Skin epidermis (tissue), 12 donors: ENCODE measurements around the gene ZFAND3.
A peak's percentile ranks its signal among the peaks of the same experiment; 100 is the strongest.

Source experiments
- H3K27ac ChIP-seq, 21 experiments: fragments of 200-600 bp; sonication (generic) in 11 of 21; one replicate each; pipeline ENCODE4 v1.5.0; 2020; ENCODE audit warnings: mild to moderate bottlenecking in 3 of 21, inconsistent platforms in 2 of 21, moderate library complexity in 2 of 21
- H3K4me3 ChIP-seq, 7 experiments: fragments of 200-600 bp; sonication (generic) in 2 of 7; one replicate each; pipeline ENCODE4 v1.5.0; 2020; ENCODE audit warnings: inconsistent platforms in 2 of 7, mild to moderate bottlenecking in 2 of 7, moderate library complexity in 1 of 7

The ZFAND3 gene, protein sequence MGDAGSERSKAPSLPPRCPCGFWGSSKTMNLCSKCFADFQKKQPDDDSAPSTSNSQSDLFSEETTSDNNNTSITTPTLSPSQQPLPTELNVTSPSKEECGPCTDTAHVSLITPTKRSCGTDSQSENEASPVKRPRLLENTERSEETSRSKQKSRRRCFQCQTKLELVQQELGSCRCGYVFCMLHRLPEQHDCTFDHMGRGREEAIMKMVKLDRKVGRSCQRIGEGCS

DNA sequence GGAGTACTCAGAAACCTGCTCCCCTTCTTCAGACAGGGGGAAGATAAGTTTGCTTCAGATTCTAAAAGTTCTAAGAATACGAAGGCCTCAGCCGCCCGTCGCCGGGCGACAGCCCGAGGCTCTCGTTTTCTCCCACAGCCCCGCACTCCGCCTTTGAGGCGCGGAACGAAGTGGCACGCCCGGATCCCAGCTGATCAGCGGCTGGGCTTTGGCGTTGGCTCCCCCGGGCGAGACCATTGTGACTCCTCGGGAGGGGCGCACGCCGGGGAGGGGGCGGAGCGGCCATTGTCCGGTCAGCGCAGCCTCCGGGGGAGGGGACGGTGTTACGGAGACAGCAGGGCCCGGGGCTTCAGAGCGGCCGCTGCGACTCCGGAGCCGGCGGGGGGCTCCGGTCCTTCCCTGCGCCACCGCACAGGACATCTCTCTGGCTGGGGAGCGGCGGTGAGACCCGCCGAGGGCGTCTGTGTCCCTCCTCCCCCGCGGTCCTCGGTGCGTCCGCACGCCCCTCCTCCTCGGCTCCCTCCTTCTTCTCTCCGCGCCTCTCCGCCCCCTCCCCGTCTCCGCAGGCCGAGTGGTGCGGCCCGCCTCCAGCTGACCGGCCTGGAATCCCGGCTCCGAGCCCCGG is at the start of gene ZFAND3:
TSS of gene ZFAND3 (plus strand) at position 551 of the 625 bp plus-strand sequence. CDS start 219 bp downstream, outside the sequence.
- Histone ChIP-seq H3K27ac (peak within 1 kb of the TSS; percentile 89 to 100 (median 99)), H3K4me3 (peak within 1 kb of the TSS; percentile 75 to 98 (median 91))

GRCh38 chr6:37774028-37774680 is 45.4 kb upstream of the ZFAND3 start:
- H3K27ac ChIP-seq: no peak overlapping the region
- H3K4me3 ChIP-seq: no peak overlapping the region

GRCh38 chr6:37776566-37776965 is 43.0 kb upstream of the ZFAND3 start:
- Histone ChIP-seq H3K4me3 (no peak overlapping the region), H3K27ac (no peak overlapping the region)

DNA sequence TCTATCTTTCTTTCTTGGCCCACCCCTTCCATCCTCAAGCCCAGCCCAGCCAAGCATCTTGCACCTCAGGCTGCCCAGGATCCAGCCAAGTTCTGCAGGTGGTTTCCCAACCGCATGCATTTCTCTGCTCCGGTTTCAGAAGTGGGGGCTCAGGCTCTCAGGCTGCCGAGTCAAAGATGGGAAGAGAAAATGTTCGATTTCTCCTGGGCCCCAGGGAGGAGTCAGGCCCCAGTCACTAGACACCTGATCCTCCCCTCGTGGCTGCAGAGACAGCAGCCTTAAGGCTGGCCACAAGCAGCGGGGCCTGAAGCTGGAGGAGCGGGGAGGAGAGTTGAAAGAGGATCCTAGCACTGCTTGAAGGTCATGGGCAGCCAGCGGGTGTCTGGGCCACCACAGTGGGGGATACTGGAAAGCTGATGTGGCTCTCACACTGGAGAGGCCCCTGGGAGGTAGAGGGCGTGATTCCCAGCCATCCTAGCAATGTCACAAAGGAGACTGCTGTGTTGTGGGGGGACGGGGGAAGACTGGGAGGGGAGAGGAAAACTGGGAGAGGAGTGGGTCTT is 42.2 kb upstream of the ZFAND3 start:
- Histone ChIP-seq H3K27ac (no peak overlapping the region), H3K4me3 (no peak overlapping the region)

DNA sequence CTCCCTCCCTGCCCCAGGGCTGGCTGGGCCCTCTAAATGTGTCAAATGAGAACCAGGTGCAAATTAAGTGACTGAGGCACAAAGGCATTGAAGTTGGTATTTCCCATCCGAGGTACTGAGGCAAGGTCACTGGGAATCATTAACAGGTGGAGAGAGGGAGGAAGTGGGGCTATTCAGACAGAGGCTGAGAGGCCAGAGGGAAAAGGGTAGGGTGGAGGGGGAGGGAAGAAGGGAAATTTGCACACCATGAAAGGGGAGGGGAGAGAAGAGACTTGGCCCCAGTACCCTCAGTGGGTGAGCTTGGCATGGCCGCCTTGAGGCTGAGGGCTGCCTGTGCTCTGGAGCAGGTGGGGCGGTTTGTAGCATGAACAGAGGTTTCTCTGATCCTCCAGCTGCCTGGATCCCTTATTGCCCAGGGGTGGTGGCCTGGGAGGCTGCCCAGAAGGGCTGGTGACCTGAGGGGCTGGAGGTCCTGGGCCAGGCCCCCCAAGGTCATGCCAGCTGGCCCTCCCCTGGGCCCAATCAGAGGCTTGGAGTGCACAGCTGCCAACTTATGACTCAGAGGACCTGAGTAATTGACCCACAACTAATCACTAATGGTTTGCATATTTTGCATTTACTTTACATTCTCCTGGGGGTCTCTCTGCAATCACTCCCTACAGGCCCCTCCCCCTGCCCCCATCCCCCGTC is 40.3 kb upstream of the ZFAND3 start:
- Histone ChIP-seq H3K4me3 (no peak overlapping the region), H3K27ac (no peak overlapping the region)

DNA sequence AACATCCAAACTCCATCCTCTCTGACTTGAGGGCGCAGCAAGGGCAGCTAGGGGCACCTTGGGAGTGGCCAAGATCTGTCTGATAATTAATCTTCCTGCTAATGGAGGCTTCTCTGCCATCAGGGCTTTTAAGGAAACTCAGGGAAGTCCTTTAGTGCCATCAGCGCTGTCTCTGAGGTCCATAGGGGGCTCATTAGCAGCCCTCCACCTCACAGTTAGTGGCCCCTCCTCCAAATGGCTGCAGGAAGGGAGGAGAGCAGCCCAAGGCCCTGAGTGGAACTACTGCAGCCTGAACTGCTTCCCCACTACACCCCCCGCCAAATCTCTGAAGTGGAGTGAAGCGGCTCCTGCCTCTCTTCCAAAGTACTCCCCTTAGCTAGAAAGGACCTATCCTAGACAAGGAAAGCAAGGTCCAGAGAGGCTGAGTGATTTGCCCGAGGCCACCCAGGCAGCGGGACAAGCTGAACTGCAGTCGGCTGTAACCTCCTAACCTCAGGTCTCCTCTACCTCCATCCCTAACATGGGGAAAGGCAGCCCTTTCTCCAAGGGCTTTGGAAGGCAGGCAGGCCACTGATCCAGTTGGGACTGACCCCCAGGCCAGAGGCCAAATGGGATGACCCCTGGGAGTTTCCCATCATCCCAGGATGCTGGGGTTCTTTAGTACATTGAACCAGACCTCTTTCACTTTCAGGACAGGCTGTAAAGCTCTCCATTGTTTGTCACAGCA is 39.5 kb upstream of the ZFAND3 start:
- Histone ChIP-seq H3K4me3 (no peak overlapping the region), H3K27ac (no peak overlapping the region)

DNA sequence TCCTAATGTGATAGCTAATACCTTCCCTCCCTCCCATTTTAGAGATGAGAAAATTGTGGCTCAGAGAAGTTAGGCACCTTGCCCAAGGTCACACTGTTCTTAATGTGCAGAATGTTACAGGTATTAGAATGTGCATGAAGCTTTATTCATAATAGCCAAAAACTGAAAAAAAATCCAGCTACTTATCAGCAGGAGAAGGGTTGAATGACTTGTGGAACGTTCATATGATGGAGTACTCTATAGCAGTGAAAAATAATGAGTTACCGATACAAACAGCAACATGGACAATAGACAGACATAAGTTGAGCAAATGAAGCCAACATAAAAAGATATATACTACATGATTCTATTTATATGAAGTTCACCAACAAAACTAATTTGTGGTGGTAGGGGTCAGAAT is 37.7 kb upstream of the ZFAND3 start:
- H3K4me3 ChIP-seq: no peak overlapping the region
- H3K27ac ChIP-seq: no peak overlapping the region

DNA sequence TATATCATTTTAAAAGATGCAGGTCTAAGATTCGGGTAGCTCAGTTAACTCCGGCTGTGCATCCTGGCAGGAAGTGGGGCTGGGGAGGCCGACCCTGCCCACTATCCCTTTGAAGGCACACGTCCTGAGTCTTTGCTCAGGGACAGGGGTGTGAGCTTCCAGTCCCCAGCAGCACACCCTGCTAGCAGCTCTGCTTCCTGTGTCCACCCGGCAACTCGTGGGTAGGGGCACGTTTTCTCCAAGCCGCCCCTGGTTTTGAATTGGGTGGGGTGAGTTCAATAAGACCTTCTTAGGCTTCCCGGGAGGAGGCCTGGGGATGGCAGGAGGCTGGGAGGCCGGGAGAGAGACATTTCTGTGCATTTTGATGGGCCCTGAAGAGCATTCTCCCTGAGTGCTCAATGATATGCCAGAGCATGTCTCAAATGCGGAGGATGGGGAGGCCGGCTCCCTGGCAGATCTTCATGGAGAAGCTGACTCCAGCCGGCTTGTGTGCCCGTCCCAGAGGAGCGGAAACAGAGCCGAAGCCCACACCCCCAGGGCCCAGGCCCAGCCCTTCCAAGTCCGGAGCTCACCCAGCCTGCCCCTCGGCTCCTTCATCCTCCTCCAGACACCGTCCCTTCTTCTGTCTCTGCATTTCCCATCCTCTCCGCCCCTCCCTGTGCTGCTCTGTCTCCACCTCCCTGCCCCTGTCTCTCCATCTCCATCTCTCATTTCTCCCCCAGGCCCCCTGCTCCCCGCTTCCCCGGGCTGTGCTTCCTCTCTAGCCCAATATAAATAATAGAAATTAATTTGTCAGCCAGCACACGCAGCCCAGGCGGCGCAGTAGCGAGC is 36.3 kb upstream of the ZFAND3 start:
- peak overlapping the region in 15 of 21 experiments; percentile 0 to 67 (median 38) for H3K27ac ChIP-seq

GRCh38 chr6:37783856-37784584 is 35.5 kb upstream of the ZFAND3 start:
- peak overlapping the region; percentile 21 to 43 (median 30) for H3K4me3 ChIP-seq
- peak overlapping the region in 15 of 21 experiments; percentile 0 to 67 (median 38) for H3K27ac ChIP-seq

More for the DNA sequence above, 36.3 kb upstream of the ZFAND3 start:
- peak overlapping the region; percentile 21 to 43 (median 30) for H3K4me3 ChIP-seq

DNA sequence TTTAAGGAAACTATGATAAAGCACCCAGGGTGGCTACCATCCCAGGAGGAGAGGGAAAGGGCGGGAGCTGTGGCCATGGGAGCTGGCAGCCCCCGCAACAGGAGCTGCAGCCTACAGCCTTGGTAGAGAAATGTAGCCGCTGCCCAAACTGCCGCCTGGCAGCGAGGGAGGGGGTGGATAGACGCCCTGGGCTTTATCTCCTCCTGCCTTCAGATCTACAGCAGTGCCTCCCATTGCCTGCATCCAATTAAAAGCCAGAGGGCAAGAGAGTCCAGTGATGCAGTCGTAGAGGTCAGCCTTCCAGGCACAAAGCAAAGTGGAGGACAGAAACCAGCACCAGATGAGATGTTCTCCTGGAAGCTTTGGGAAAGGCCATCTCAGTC is 35.0 kb upstream of the ZFAND3 start:
- peak overlapping the region in 1 of 7 experiments; percentile 43 for H3K4me3 ChIP-seq

DNA sequence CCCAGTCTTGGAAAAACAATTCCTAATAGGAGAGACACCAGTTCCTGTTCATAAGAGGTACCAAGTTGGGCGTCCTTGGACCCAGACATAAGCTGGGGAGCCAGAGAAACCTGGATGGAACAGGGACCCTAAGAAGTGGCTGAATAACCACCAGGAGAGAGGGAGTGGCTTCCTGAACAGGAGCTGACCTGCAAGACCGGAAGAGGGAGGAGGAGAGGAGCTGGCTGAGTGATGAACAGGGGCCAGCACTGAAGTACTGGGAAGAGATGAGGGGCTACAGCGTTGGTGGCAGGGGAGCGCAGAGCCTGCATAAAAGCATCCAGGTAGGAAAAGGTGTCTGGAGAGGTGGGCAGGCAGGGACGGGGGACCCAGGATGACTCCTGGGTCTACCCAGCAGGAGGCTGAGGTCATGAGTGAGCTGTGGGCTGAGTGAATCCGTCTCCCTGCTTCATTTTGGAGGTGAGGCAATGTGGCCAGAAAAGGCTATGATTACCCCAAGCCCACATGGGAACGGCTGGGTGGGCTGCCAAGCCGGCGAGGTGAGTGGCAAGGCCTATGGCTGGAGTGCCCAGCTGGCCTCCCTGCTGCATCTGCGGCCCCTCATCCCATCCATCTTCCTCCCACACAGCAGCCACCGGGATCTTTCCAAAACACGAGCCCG is 34.4 kb upstream of the ZFAND3 start:
- Histone ChIP-seq H3K27ac (no peak overlapping the region), H3K4me3 (no peak overlapping the region)

More for the DNA sequence above, 35.0 kb upstream of the ZFAND3 start:
- H3K27ac ChIP-seq: no peak overlapping the region

GRCh38 chr6:37785663-37786270 is 33.8 kb upstream of the ZFAND3 start:
- Histone ChIP-seq H3K4me3 (no peak overlapping the region), H3K27ac (no peak overlapping the region)

GRCh38 chr6:37787216-37787615 is 32.3 kb upstream of the ZFAND3 start:
- Histone ChIP-seq H3K4me3 (no peak overlapping the region), H3K27ac (no peak overlapping the region)

GRCh38 chr6:37788259-37788658 is 31.3 kb upstream of the ZFAND3 start:
- Histone ChIP-seq H3K4me3 (no peak overlapping the region), H3K27ac (no peak overlapping the region)

- H3K27ac ChIP-seq: peak overlapping the region in 1 of 21 experiments; percentile 8
- no peak overlapping the region for H3K4me3 ChIP-seq
Observed at GRCh38 chr6:37791156-37791919, 28.2 kb upstream of the ZFAND3 start.

- Histone ChIP-seq H3K4me3 (no peak overlapping the region), H3K27ac (no peak overlapping the region)
Observed at GRCh38 chr6:37792457-37793033, 27.0 kb upstream of the ZFAND3 start.
